Gastroesophageal sphincter (tissue), 3 donors: ENCODE measurements around the gene PTPN1.

Experiments used
- POLR2A ChIP-seq, 2 donors: fragments of 450-650 bp; IDR thresholded peaks; one replicate each; pipeline ENCODE4 v1.6.1; 2017; ENCODE audit warnings: antibody characterized with exemption in 2 of 2, mild to moderate bottlenecking in 2 of 2, moderate library complexity in 1 of 2
- TF ChIP-seq, protein P1 (sequence below), 4 experiments: fragments of 200-600 bp in 2 of 4; fragments of 450-650 bp in 2 of 4; sonication (generic) in 1 of 4; IDR thresholded peaks; one replicate each; pipeline ENCODE4 v1.5.1; 2017 to 2019; ENCODE audit warnings: antibody characterized with exemption in 4 of 4, mild to moderate bottlenecking in 2 of 4, moderate library complexity in 2 of 4

DNA sequence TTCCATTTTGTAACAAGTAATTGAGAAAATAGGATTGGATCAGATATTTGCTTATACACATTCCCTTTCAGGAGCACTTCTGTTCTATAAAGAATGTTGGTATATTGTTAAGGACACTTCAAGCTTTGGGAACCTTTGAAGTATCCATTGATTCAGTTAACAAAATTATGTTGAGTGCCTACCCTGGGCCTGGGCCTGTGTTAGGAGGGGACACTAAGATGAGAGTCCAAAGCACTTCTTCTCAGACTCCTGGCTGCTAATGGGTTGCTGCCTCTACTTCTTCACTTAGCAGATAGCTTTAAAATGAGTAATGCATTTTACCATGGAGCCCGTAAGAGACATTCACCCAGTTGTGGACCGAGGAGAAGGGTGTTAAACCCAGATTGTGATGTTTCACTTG is 40.3 kb downstream of the PTPN1 start:
- TF ChIP-seq POLR2A (IDR thresholded peaks at IDR 0.05): no peak
- TF ChIP-seq, protein P1, sequence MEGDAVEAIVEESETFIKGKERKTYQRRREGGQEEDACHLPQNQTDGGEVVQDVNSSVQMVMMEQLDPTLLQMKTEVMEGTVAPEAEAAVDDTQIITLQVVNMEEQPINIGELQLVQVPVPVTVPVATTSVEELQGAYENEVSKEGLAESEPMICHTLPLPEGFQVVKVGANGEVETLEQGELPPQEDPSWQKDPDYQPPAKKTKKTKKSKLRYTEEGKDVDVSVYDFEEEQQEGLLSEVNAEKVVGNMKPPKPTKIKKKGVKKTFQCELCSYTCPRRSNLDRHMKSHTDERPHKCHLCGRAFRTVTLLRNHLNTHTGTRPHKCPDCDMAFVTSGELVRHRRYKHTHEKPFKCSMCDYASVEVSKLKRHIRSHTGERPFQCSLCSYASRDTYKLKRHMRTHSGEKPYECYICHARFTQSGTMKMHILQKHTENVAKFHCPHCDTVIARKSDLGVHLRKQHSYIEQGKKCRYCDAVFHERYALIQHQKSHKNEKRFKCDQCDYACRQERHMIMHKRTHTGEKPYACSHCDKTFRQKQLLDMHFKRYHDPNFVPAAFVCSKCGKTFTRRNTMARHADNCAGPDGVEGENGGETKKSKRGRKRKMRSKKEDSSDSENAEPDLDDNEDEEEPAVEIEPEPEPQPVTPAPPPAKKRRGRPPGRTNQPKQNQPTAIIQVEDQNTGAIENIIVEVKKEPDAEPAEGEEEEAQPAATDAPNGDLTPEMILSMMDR (IDR thresholded peaks at IDR 0.05): no peak
